Mesothelial cell of epicardium (in vitro differentiated cells): ENCODE results near the gene RRP9. TPM values are rescaled to one million over a fixed set of nuclear protein-coding genes. Genes with fewer than 3 reads are reported as not detected.

ENCODE experiments used
- DNase-seq, 2 experiments: peaks; one replicate each; pipeline ENCODE4 v3.0.0; 2021; ENCODE audit warnings: low spot score in 2 of 2; ENCODE audit not compliant: unreplicated experiment in 2 of 2
- H3K27ac Mint-ChIP-seq: 2 replicates; pipeline ENCODE4 v1.8.0; 2021; ENCODE audit warnings: mixed read lengths
- H3K27me3 Mint-ChIP-seq: 2 replicates; pipeline ENCODE4 v1.8.0; 2021; ENCODE audit warnings: low read depth, mixed read lengths
- H3K36me3 Mint-ChIP-seq: 2 replicates; pipeline ENCODE4 v1.8.0; 2021; ENCODE audit warnings: mixed read lengths
- H3K4me1 Mint-ChIP-seq: 2 replicates; pipeline ENCODE4 v1.8.0; 2021; ENCODE audit warnings: mixed read lengths
- H3K4me3 Mint-ChIP-seq: 2 replicates; pipeline ENCODE4 v1.8.0; 2021; ENCODE audit warnings: mild to moderate bottlenecking, moderate library complexity, mixed read lengths
- H3K9me3 Mint-ChIP-seq: 2 replicates; pipeline ENCODE4 v1.8.0; 2021; ENCODE audit warnings: mixed read lengths
- CTCF ChIP-seq: fragments of 200-600 bp; sonication (generic); IDR thresholded peaks from one replicate; pipeline ENCODE4 v1.5.0; 2021; ENCODE audit warnings: antibody characterized with exemption; ENCODE audit not compliant: unreplicated experiment
- total RNA-seq: library from RNA; stranded (reverse); gene quantifications from 3 replicates; pipeline ENCODE4 v1.2.1, GENCODE V29; 2021

Gene RRP9
- total RNA-seq, 1 donor from 2014 or later: 20.6 TPM

DNA sequence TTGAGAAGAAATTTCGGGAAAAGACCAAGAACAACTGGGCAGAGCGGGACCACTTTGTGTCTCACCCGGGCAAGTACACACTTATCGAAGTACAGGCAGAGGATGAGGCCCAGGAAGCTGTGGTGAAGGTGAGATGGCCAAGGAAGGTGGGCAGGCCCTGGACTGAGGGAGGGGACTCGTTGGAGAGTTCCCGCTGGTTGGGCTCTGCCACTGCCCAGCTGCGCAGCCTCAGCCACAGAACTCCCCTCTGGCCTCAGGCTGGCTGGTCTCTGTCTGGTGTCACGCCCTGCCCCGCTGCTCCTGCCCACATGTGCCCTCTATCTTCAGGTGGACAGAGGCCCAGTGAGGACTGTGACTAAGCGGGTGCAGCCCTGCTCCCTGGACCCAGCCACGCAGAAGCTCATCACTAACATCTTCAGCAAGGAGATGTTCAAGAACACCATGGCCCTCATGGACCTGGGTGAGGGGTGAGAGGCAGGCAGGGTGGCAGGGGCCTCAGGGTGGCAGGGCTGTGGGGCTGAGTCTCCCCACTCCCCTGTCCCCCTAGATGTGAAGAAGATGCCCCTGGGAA is 2.8 kb upstream of the RRP9 start:
- no peaks in the 10 kb centered on the region for H3K36me3 Mint-ChIP-seq
- no peak for DNase-seq
- peaks cover 22% of the 10 kb centered on the region for H3K4me1 Mint-ChIP-seq
- no peaks in the 10 kb centered on the region for H3K9me3 Mint-ChIP-seq
- no peak overlapping the region for H3K27ac Mint-ChIP-seq
- no peak for TF ChIP-seq CTCF
- no peak overlapping the region for H3K4me3 Mint-ChIP-seq
- H3K27me3 Mint-ChIP-seq: no peaks in the 10 kb centered on the region

DNA sequence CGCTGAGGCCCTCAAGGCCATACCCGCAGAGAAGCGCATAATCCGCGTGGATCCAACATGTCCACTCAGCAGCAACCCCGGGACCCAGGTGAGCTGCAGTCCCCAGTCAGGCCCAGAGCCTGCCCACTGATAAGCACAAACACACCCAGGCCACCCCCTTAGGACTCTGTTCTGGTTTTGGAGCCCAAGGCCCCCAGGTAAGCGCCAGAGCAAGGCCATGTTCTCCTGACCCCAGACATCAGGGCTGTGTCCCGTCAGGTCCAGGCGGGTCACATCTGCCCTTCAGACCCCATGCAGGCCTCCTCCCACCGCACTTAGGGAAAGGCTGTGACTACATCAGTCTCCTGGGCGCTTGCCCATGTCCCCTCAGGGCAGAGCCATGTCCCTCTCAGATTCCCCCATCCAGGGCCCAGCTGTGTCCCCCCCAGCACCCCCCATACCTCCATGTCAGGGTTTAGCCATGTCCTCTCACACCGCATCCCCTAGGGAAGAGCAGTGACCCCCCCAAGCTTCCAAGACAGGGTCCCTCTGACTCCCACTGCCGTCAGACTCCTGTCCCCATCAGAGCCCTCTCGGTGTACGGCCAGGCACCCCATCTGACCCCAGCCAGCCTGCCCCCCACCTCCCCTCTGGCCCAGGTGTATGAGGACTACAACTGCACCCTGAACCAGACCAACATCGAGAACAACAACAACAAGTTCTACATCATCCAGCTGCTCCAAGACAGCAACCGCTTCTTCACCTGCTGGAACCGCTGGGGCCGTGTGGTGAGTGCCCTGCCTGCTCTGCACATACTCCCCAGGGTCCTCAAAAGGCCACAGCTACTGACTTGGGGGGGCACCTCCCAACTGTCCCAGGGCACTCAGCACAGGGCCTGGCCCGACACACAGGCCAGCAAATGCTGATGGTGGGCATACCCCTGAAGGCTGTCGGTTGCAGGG is 2.0 kb upstream of the RRP9 start:
- Mint-ChIP-seq H3K4me3 (no peak overlapping the region), H3K27me3 (no peaks in the 10 kb centered on the region), H3K36me3 (no peaks in the 10 kb centered on the region), H3K9me3 (no peaks in the 10 kb centered on the region), H3K27ac (peak overlapping the region; percentile 12), H3K4me1 (peaks cover 22% of the 10 kb centered on the region)
- no peak for TF ChIP-seq CTCF
- no peak for DNase-seq

DNA sequence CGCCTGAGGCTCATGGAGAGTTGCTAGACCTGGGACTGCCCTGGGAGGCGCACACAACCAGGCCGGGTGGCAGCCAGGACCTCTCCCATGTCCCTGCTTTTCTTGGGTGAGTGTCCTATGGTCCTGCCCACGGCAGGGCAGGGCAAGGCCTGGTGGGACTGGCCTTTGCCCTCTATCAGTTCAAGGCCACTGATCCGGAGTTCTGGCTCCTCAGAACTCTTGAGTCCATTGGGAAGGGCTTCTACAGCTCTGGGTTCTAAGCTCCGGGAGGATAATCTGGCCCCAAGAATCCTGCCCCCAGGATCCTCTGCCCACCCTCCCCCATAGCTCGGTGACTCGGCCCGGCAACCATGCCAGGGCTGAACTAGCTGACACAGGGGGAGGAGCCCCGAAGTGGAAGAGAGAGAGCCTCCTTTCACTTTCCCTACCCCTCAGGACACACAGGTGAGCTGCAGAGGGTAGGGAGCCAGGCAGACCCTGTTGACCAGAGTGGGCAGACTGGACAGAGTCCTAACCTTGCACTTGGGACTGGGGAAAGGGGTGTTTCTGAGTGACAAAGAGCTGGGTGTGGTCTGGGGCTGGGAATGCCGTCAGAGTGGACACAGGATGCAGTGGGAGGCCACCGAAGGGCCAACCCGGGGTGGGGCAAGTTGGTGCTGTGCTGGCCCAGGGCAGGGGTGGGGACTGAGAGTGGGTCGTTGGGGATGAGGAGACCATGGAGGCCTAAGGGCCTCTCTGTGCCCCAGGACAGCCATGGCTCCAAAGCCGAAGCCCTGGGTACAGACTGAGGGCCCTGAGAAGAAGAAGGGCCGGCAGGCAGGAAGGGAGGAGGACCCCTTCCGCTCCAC is 1.1 kb upstream of the RRP9 start:
- no peak for DNase-seq
- peak overlapping the region; percentile 82 for H3K4me3 Mint-ChIP-seq
- no peaks in the 10 kb centered on the region for H3K27me3 Mint-ChIP-seq
- H3K27ac Mint-ChIP-seq: peak overlapping the region; percentile 82
- H3K4me1 Mint-ChIP-seq: peaks cover 22% of the 10 kb centered on the region
- H3K9me3 Mint-ChIP-seq: no peaks in the 10 kb centered on the region
- no peaks in the 10 kb centered on the region for H3K36me3 Mint-ChIP-seq
- no peak for TF ChIP-seq CTCF

DNA sequence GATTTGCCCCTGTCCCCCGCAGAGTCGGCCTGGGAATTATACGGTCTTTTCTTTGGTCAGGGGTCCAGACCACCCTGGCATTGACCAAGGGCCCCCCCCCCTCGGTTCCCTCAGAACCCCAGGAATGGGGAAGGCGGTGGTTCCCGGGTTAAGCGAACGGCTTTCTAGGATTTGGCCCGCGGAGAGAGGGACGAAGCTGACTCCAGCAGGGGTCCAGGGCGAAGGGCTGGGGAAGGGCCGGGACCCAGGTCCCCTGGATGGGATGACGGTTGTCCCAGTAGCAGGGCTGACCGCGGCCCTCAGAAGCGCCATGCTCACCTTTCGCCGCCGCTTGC is 274 bp downstream of the RRP9 start:
- H3K9me3 Mint-ChIP-seq: no peaks in the 10 kb centered on the region
- peak overlapping the region; percentile 82 for H3K4me3 Mint-ChIP-seq
- H3K27ac Mint-ChIP-seq: peak overlapping the region; percentile 73
- H3K36me3 Mint-ChIP-seq: no peaks in the 10 kb centered on the region
- no peaks in the 10 kb centered on the region for H3K27me3 Mint-ChIP-seq
- TF ChIP-seq CTCF: no peak
- peaks cover 22% of the 10 kb centered on the region for H3K4me1 Mint-ChIP-seq
- DNase-seq: no peak

DNA sequence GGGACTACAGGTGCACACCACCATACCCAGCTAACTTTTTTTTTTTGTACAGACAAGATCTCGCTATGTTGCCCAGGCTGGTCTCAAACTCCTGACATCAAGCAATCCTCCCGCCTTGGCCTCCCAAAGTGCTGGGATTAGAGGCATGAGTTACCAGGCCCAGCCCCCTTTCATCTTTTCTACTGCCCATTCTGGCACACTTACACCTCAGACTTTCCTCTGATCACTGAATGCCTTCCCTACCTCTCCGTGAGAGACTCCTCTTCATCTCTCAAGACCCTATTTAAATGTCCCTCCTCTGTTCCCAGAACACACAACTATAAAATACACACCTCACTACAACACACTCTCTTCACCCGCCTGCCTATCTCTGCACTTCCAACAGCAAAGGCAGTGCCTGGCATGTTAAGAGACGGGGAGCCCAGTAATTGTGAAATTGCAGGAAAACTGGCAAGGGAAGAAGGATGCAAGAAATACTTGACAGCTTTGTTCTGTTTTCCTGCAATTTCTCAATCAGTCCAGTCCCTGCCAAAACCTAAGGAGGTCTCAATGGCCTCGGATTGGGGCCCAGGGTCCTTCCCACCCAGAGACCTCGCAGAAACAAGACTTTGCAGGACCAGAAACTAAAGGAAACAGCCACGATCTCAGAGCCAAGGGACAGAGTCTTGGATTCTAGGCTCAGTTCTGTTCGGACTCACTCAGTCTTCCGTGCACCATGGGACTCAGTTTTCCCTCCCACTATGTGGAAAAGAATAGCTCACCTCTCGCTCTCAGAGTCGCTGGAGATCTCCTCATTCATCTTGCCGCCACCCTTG is 849 bp downstream of the RRP9 start:
- Mint-ChIP-seq H3K4me3 (peak overlapping the region; percentile 82), H3K27ac (peak overlapping the region; percentile 73)
- peak in 1 of 2 experiments; percentile 29 for DNase-seq

More for the DNA sequence above, 849 bp downstream of the RRP9 start:
- TF ChIP-seq CTCF: no peak
- H3K4me1 Mint-ChIP-seq: peaks cover 22% of the 10 kb centered on the region
- no peaks in the 10 kb centered on the region for H3K9me3 Mint-ChIP-seq
- H3K36me3 Mint-ChIP-seq: peaks cover 3% of the 10 kb centered on the region
- H3K27me3 Mint-ChIP-seq: no peaks in the 10 kb centered on the region
